ENCODE data around the gene ADGRF3. TPM values are rescaled to one million over a fixed set of nuclear protein-coding genes. Genes with fewer than 3 reads are reported as not detected.
A peak's percentile ranks its signal among the peaks of the same experiment; 100 is the strongest.

The ADGRF3 gene
- polyA plus RNA-seq, 1 of the 3 experiments (the other 2 are of a cell fraction): 0.31 TPM

- 93% methylated on average over 3 of the region's 3 CpGs for WGBS (ENCODE audit: low lambda C conversion rate)
- Histone ChIP-seq H3K4me1 (ENCODE audit: control insufficient read depth in 1 of 2, insufficient read depth in 2 of 2, low read depth in 1 of 2, low read length in 1 of 2) (peaks cover 13 to 15% of the 10 kb centered on the region in 2 experiments; a peak in 3 of 4 replicates), H3K79me2 (ENCODE audit: insufficient read depth) (peaks cover 93% of the 10 kb centered on the region), H3K9me2 (no peaks in the 10 kb centered on the region), H3K9ac (no peak overlapping the region), H3F3A (replicated peaks; ENCODE audit: insufficient read depth) (peaks cover 10% of the 10 kb centered on the region), H3K27me3 (ENCODE audit: insufficient read depth) (no peaks in the 10 kb centered on the region), H4K20me1 (ENCODE audit: insufficient read depth) (no peaks in the 10 kb centered on the region; the same call in 1 of the 2 replicates), H3K4me3 (ENCODE audit: low read depth in 2 of 2, low read length in 1 of 2) (no peak overlapping the region), H3K27ac (ENCODE audit: low read depth in 2 of 2, low read length in 1 of 2) (no peak overlapping the region), H2AFZ (ENCODE audit: low read depth) (no peak overlapping the region), H3K9me3 (no peaks in the 10 kb centered on the region), H3K4me2 (no peak overlapping the region), H3K36me3 (replicated peaks in 1 of 2; ENCODE audit: control insufficient read depth in 1 of 2, insufficient read depth in 2 of 2, low read length in 1 of 2) (no peaks in the 10 kb centered on the region)
- no peak for TF ChIP-seq EP300 (IDR thresholded peaks at IDR 0.05; ENCODE audit: borderline replicate concordance in 1 of 2, low read depth in 1 of 2, low read length in 1 of 2)
- ChIA-PET CTCF (interaction anchor here (1.1 to 1.6 kb wide), 4 partner anchors 12 to 396 kb away, joined by 3 to 4 read pairs (median 3); no protein-coding TSS in a partner anchor), POLR2A (interaction anchor here (0.6 kb wide), 2 partner anchors 9 to 148 kb away, joined by 3 to 4 read pairs; no protein-coding TSS in a partner anchor)
- no peak for DNase-seq
Observed at GRCh38 chr2:26349690-26350089, 3.1 kb upstream of the ADGRF3 start.

- H3K4me1 ChIP-seq (ENCODE audit: control insufficient read depth in 1 of 2, insufficient read depth in 2 of 2, low read depth in 1 of 2, low read length in 1 of 2): peaks cover 10 to 23% of the 10 kb centered on the region in 2 experiments; a peak in 3 of 4 replicates
- H3F3A ChIP-seq (replicated peaks; ENCODE audit: insufficient read depth): peaks cover 15% of the 10 kb centered on the region
- peaks cover 83% of the 10 kb centered on the region for H3K79me2 ChIP-seq (ENCODE audit: insufficient read depth)
- TF ChIP-seq PBX3 (IDR thresholded peaks at IDR 0.05) (no peak), SIN3A (IDR thresholded peaks at IDR 0.05; ENCODE audit: borderline replicate concordance, low read depth, low read length) (no peak), CTCF (IDR thresholded peaks at IDR 0.05) (no peak), TCF12 (IDR thresholded peaks at IDR 0.05) (no peak), RXRA (IDR thresholded peaks at IDR 0.05; ENCODE audit: borderline replicate concordance, low read depth) (no peak), YY1 (IDR thresholded peaks at IDR 0.05; ENCODE audit: low read depth) (no peak), NRF1 (IDR thresholded peaks at IDR 0.05; ENCODE audit: low read depth, low read length) (no peak), USF1 (IDR thresholded peaks at IDR 0.05; ENCODE audit: borderline replicate concordance, low read depth) (no peak), RAD21 (IDR thresholded peaks at IDR 0.05; ENCODE audit: low read length) (no peak), EP300 (IDR thresholded peaks at IDR 0.05; ENCODE audit: borderline replicate concordance in 1 of 2, low read depth in 1 of 2, low read length in 1 of 2) (no peak), EZH2phosphoT487 (IDR thresholded peaks at IDR 0.05; ENCODE audit: borderline replicate concordance, low read depth) (no peak), FOSL2 (IDR thresholded peaks at IDR 0.05; ENCODE audit: borderline replicate concordance, low read depth) (no peak), FOXM1 (IDR thresholded peaks at IDR 0.05; ENCODE audit: low read depth) (no peak)
- no peaks in the 10 kb centered on the region for H3K27me3 ChIP-seq (ENCODE audit: insufficient read depth)
- peak overlapping the region; percentile 80 for H3K9ac ChIP-seq
- H4K20me1 ChIP-seq (ENCODE audit: insufficient read depth): no peaks in the 10 kb centered on the region; the same call in 1 of the 2 replicates
- H3K9me3 ChIP-seq: no peaks in the 10 kb centered on the region
- CTCF ChIA-PET: interaction anchor here (0.8 to 2.5 kb wide), 7 partner anchors 10 to 399 kb away, joined by 3 to 16 read pairs (median 4); no protein-coding TSS in a partner anchor
- no peaks in the 10 kb centered on the region for H3K36me3 ChIP-seq (replicated peaks in 1 of 2; ENCODE audit: control insufficient read depth in 1 of 2, insufficient read depth in 2 of 2, low read length in 1 of 2)
- WGBS (ENCODE audit: low lambda C conversion rate): 7% methylated on average over 5 of the region's 5 CpGs
- peak overlapping the region; percentile 62 for H2AFZ ChIP-seq (ENCODE audit: low read depth)
- H3K4me2 ChIP-seq: peak overlapping the region; percentile 89
- H3K27ac ChIP-seq (ENCODE audit: low read depth in 2 of 2, low read length in 1 of 2): peak overlapping the region; percentile 75 to 78
- POLR2A ChIA-PET: interaction anchor here (0.9 kb wide), 1 partner anchor 50 kb away, joined by 4 read pairs; no protein-coding TSS in a partner anchor
- H3K9me2 ChIP-seq: no peaks in the 10 kb centered on the region
- peak overlapping the region; percentile 83 to 95 for H3K4me3 ChIP-seq (ENCODE audit: low read depth in 2 of 2, low read length in 1 of 2)
- DNase-seq: no peak
Observed at GRCh38 chr2:26347286-26347865, 787 bp upstream of the ADGRF3 start.

Measured in SK-N-SH (cell line).